DND-41 (cell line): Measurements from ENCODE around the gene SELENBP1.

Source experiments
- ATAC-seq: fragments of 200-7000 bp; cut with Tn5 transposase; 3 replicates; pipeline ENCODE4 v1.9.1; 2021; ENCODE audit warnings: low read depth; ENCODE audit not compliant: insufficient read depth
- DNase-seq: peaks from one replicate; pipeline ENCODE4 v3.0.0-alpha.2; 2020
- H2AFZ ChIP-seq: 2 replicates; pipeline ENCODE4 v1.6.0; 2012; ENCODE audit warnings: low read depth, low read length
- H3K27ac ChIP-seq: 2 replicates; pipeline ENCODE4 v1.5.1; 2012; ENCODE audit warnings: low read length, inconsistent platforms
- H3K27me3 ChIP-seq: fragments of 200-600 bp; sonication (generic); 2 replicates; pipeline ENCODE4 v1.6.0; 2012; ENCODE audit warnings: low read length, mild to moderate bottlenecking, inconsistent platforms; ENCODE audit not compliant: insufficient read depth, poor library complexity
- H3K36me3 ChIP-seq: 2 replicates; pipeline ENCODE4 v1.5.1; 2012; ENCODE audit warnings: low read length, inconsistent platforms; ENCODE audit not compliant: insufficient read depth
- H3K4me1 ChIP-seq: 2 replicates; pipeline ENCODE4 v1.5.1; 2012; ENCODE audit warnings: mild to moderate bottlenecking, low read length; ENCODE audit not compliant: insufficient read depth
- H3K4me2 ChIP-seq: 2 replicates; pipeline ENCODE4 v1.6.0; 2012; ENCODE audit warnings: mild to moderate bottlenecking, moderate library complexity, low read length, inconsistent platforms; ENCODE audit not compliant: insufficient read depth
- H3K4me3 ChIP-seq, 2 experiments: fragments of 200-600 bp in 1 of 2; shearing (Covaris generic) in 1 of 2; 2 replicates each; pipeline ENCODE4 v1.5.1; 2012 to 2016; ENCODE audit warnings: inconsistent platforms in 2 of 2, low read length in 2 of 2, mild to moderate bottlenecking in 2 of 2, low read depth in 1 of 2, moderate library complexity in 1 of 2
- H3K79me2 ChIP-seq: 2 replicates; pipeline ENCODE4 v1.6.0; 2012; ENCODE audit warnings: low read length, inconsistent platforms; ENCODE audit not compliant: insufficient read depth
- H3K9ac ChIP-seq: 2 replicates; pipeline ENCODE4 v1.6.0; 2012; ENCODE audit warnings: low read depth, mild to moderate bottlenecking, inconsistent platforms, low read length, moderate library complexity
- H3K9me3 ChIP-seq: 2 replicates; pipeline ENCODE4 v1.5.1; 2012; ENCODE audit warnings: low read length, moderate library complexity, mild to moderate bottlenecking, inconsistent platforms; ENCODE audit not compliant: insufficient read depth, severe bottlenecking
- H4K20me1 ChIP-seq: 2 replicates; pipeline ENCODE4 v1.6.0; 2012; ENCODE audit warnings: low read length; ENCODE audit not compliant: insufficient read depth
- EZH2 ChIP-seq: IDR thresholded peaks from 3 replicates; pipeline ENCODE4 v1.6.1; 2012; ENCODE audit warnings: borderline replicate concordance, low read depth, mild to moderate bottlenecking, moderate library complexity, low read length, inconsistent platforms; ENCODE audit not compliant: severe bottlenecking
- TF ChIP-seq, protein P1 (sequence below): IDR thresholded peaks from 2 replicates; pipeline ENCODE4 v1.5.1; 2012; ENCODE audit warnings: borderline replicate concordance, low read length, moderate library complexity, mild to moderate bottlenecking; ENCODE audit not compliant: poor library complexity, severe bottlenecking; ENCODE audit errors: extremely low read depth

Gene SELENBP1

DNA sequence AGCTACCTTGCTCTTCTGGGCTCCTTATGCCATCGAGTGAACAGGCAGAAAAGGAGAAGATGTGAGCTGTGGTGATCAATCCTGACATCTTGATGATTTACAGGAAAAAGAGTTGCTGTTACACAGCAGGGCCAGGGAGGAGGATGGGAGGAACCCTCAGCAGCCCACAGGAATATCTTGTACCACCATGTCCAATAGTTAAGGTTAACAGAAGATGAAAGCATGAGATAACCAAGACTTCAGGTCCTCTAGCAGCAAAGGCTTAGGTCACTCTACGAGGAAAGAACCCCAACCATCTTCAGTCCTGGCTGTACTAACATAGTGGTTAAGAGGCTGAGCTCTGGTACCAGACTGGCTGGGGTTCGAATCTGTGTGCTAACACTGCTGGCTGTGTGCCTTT, 12.1 kb upstream of the SELENBP1 start:
- H3K79me2 ChIP-seq: no peaks in the 10 kb centered on the region
- no peak for ATAC-seq
- TF ChIP-seq, protein P1, sequence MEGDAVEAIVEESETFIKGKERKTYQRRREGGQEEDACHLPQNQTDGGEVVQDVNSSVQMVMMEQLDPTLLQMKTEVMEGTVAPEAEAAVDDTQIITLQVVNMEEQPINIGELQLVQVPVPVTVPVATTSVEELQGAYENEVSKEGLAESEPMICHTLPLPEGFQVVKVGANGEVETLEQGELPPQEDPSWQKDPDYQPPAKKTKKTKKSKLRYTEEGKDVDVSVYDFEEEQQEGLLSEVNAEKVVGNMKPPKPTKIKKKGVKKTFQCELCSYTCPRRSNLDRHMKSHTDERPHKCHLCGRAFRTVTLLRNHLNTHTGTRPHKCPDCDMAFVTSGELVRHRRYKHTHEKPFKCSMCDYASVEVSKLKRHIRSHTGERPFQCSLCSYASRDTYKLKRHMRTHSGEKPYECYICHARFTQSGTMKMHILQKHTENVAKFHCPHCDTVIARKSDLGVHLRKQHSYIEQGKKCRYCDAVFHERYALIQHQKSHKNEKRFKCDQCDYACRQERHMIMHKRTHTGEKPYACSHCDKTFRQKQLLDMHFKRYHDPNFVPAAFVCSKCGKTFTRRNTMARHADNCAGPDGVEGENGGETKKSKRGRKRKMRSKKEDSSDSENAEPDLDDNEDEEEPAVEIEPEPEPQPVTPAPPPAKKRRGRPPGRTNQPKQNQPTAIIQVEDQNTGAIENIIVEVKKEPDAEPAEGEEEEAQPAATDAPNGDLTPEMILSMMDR: no peak
- TF ChIP-seq EZH2: no peak
- H3K36me3 ChIP-seq: no peaks in the 10 kb centered on the region
- no peak overlapping the region for H3K27ac ChIP-seq
- DNase-seq: no peak
- no peaks in the 10 kb centered on the region for H3K9me3 ChIP-seq
- no peaks in the 10 kb centered on the region for H3K4me1 ChIP-seq
- H4K20me1 ChIP-seq: no peaks in the 10 kb centered on the region
- no peak overlapping the region for H3K4me2 ChIP-seq
- H3K4me3 ChIP-seq: no peak overlapping the region
- H2AFZ ChIP-seq: no peak overlapping the region
- no peak overlapping the region for H3K9ac ChIP-seq
- H3K27me3 ChIP-seq: no peaks in the 10 kb centered on the region

DNA sequence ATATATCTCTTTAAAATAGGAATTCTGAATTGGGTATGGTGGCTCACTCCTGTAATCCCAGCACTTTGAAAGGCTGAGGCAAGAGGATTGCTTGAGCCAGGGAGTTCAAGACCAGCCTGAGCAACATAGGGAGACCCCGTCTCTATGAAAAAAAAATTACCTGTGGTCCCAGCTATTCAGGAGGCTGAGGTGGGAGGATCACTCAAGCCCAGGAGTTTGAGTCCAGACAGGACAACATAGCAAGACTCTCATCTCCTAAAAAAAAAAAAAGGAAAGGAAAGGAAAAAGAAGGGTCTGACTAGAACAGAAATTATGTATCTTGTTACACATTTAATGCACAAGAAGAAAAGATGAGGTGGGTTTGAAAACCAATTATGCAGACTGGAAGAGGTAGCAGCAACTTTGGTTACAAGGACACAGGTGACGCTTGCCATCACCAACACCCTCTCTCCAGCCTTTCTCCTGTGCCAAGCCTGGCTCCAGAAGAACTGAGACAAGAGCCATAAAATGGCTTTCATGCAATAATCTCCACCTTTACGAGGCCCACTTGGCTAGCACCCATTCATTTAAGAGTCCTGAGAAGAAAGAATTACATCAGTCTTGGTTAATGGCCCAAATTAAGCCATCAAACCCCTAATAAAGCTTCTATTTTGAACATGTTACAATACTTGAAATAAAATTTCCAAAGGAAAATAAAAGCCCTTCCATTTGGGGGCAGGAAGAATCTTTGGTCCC, 4.8 kb upstream of the SELENBP1 start:
- Histone ChIP-seq H3K27me3 (peaks cover 2% of the 10 kb centered on the region), H3K36me3 (no peaks in the 10 kb centered on the region), H2AFZ (no peak overlapping the region), H3K4me1 (no peaks in the 10 kb centered on the region), H3K9me3 (no peaks in the 10 kb centered on the region), H3K4me3 (no peak overlapping the region), H3K27ac (no peak overlapping the region), H4K20me1 (no peaks in the 10 kb centered on the region), H3K79me2 (no peaks in the 10 kb centered on the region), H3K4me2 (no peak overlapping the region), H3K9ac (no peak overlapping the region)
- DNase-seq: no peak
- ATAC-seq: no peak
- TF ChIP-seq EZH2: no peak
- TF ChIP-seq, protein P1: no peak

DNA sequence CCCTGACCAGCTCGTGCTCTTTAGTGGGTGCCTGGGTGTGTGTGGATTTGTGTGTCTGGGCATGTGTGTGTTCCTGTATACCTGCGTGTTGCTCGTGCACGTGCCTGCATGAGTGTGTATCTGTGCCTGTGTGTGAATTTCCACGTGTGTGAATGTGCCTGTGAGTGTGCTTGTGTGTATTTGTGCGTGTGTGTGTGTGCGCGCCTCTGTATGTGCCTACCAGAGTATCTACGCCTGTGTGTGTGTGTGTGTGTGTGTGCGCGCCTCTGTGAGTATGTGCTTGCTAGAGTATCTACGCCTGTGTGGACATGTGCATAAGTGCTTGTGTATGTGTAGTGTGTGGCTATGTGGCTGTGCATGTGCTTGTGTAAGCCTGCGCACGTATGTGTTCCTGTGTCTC, 691 bp upstream of the SELENBP1 start:
- Histone ChIP-seq H3K9ac (no peak overlapping the region), H3K4me1 (peaks cover 9% of the 10 kb centered on the region), H3K79me2 (no peaks in the 10 kb centered on the region), H4K20me1 (no peaks in the 10 kb centered on the region), H3K4me2 (no peak overlapping the region), H3K36me3 (no peaks in the 10 kb centered on the region), H3K4me3 (no peak overlapping the region), H2AFZ (no peak overlapping the region), H3K27me3 (peaks cover 2% of the 10 kb centered on the region), H3K9me3 (no peaks in the 10 kb centered on the region), H3K27ac (no peak overlapping the region)
- no peak for ATAC-seq
- TF ChIP-seq, protein P1: no peak
- TF ChIP-seq EZH2: no peak
- DNase-seq: no peak
